ENCODE measurements around the gene PDF. TPM values are rescaled to one million over a fixed set of nuclear protein-coding genes. Genes with fewer than 3 reads are reported as not detected.

Gene PDF
- total RNA-seq (22.4 TPM), polyA plus RNA-seq (ENCODE audit: insufficient read depth, low read depth, low replicate concordance) (30.8 TPM)
- long read RNA-seq, donor 1, partial matches to known transcripts, result 0 of 2 reads
- long read RNA-seq, donor 1, other reads (novel, unspliced or antisense), result 0 of 2 reads
- long read RNA-seq, donor 2, transcript PDF-201 (2 exons, 1,158 nt), result major isoform, 6 of 6 reads
- long read RNA-seq, donor 2, partial matches to known transcripts, result 0 of 6 reads
- long read RNA-seq, donor 2, other reads (novel, unspliced or antisense), result 0 of 6 reads
- long read RNA-seq, donor 3, transcript PDF-201 (2 exons, 1,158 nt), result major isoform, 9 of 9 reads
- long read RNA-seq, donor 3, partial matches to known transcripts, result 0 of 9 reads
- long read RNA-seq, donor 3, other reads (novel, unspliced or antisense), result 0 of 9 reads
- long read RNA-seq, donor 4, partial matches to known transcripts, result 0 of 3 reads
- long read RNA-seq, donor 4, other reads (novel, unspliced or antisense), result 0 of 3 reads
- long read RNA-seq, donor 5, result 0 reads
- long read RNA-seq, donor 6, transcript PDF-201 (2 exons, 1,158 nt), result major isoform, 7 of 7 reads
- long read RNA-seq, donor 6, partial matches to known transcripts, result 0 of 7 reads
- long read RNA-seq, donor 6, other reads (novel, unspliced or antisense), result 0 of 7 reads
- long read RNA-seq, donor 7, transcript PDF-201 (2 exons, 1,158 nt), result major isoform, 26 of 27 reads
- long read RNA-seq, donor 7, partial matches to known transcripts, result 0 of 27 reads
- long read RNA-seq, donor 7, other reads (novel, unspliced or antisense), result 1 of 27 reads
- long read RNA-seq, donor 8, transcript PDF-201 (2 exons, 1,158 nt), result major isoform, 7 of 7 reads
- long read RNA-seq, donor 8, partial matches to known transcripts, result 0 of 7 reads
- long read RNA-seq, donor 8, other reads (novel, unspliced or antisense), result 0 of 7 reads
- long read RNA-seq, donor 9, transcript PDF-201 (2 exons, 1,158 nt), result major isoform, 5 of 5 reads
- long read RNA-seq, donor 9, partial matches to known transcripts, result 0 of 5 reads
- long read RNA-seq, donor 9, other reads (novel, unspliced or antisense), result 0 of 5 reads
- long read RNA-seq, donor 10, result 0 reads

GRCh38 chr16:69330286-69331109 is at the start of gene PDF:
TSS of gene PDF (minus strand) at chr16:69330588. CDS start at chr16:69330570, 18 bp downstream.
- intact Hi-C loops (cut with DNase I), result no loop called here
- Histone ChIP-seq H3K36me3 (ENCODE audit: control insufficient read depth in 2 of 3, insufficient read depth in 3 of 3, low read length in 3 of 3) (peaks cover 10 to 36% (median 24%) of the 10 kb centered on the region in 3 donors), H3K27me3 (ENCODE audit: control insufficient read depth, insufficient read depth, low read length) (no peaks in the 10 kb centered on the region), H3K9me3 (ENCODE audit: control insufficient read depth in 2 of 3, insufficient read depth in 1 of 3, low read length in 3 of 3) (no peaks in the 10 kb centered on the region), H3K4me1 (ENCODE audit: control insufficient read depth in 2 of 3, insufficient read depth in 2 of 3, low read depth in 1 of 3, low read length in 3 of 3) (peaks cover 0 to 29% (median 21%) of the 10 kb centered on the region in 3 donors), H3K27ac (ENCODE audit: low read depth in 2 of 2, low read length in 2 of 2) (peak within 1 kb of the TSS; percentile 86 to 88), H3K4me3 (ENCODE audit: low read length in 3 of 3) (peak within 1 kb of the TSS; percentile 57 to 84 (median 80)), H3K9ac (ENCODE audit: low read length in 3 of 3) (peak within 1 kb of the TSS; percentile 7 to 81 (median 68))
- TF ChIP-seq CTCF (IDR thresholded peaks at IDR 0.05; ENCODE audit: borderline replicate concordance, extremely low read depth, insufficient read depth), result peak; percentile 19
- DNase-seq, result peak; percentile 95 to 98 (median 97)
- FAIRE-seq, result no peak

- DNase-seq (no peak), FAIRE-seq (no peak)
- intact Hi-C loops (cut with DNase I), result no loop called here
- no peak overlapping the region for H3K4me3 ChIP-seq (ENCODE audit: low read length in 3 of 3)
- no peaks in the 10 kb centered on the region for H3K4me1 ChIP-seq (ENCODE audit: control insufficient read depth in 2 of 3, insufficient read depth in 2 of 3, low read depth in 1 of 3, low read length in 3 of 3)
- H3K27ac ChIP-seq (ENCODE audit: low read depth in 2 of 2, low read length in 2 of 2), result no peak overlapping the region
- TF ChIP-seq CTCF (IDR thresholded peaks at IDR 0.05; ENCODE audit: borderline replicate concordance, extremely low read depth, insufficient read depth), result no peak
- peaks cover 2 to 29% (median 14%) of the 10 kb centered on the region in 3 donors for H3K36me3 ChIP-seq (ENCODE audit: control insufficient read depth in 2 of 3, insufficient read depth in 3 of 3, low read length in 3 of 3)
- H3K9ac ChIP-seq (ENCODE audit: low read length in 3 of 3), result no peak overlapping the region
- no peaks in the 10 kb centered on the region for H3K27me3 ChIP-seq (ENCODE audit: control insufficient read depth, insufficient read depth, low read length)
- H3K9me3 ChIP-seq (ENCODE audit: control insufficient read depth in 2 of 3, insufficient read depth in 1 of 3, low read length in 3 of 3), result no peaks in the 10 kb centered on the region
Observed at GRCh38 chr16:69378760-69379159, 48.4 kb upstream of the PDF start.

GRCh38 chr16:69378036-69378435 is 47.6 kb upstream of the PDF start:
- Histone ChIP-seq H3K36me3 (ENCODE audit: control insufficient read depth in 2 of 3, insufficient read depth in 3 of 3, low read length in 3 of 3) (peaks cover 2 to 29% (median 14%) of the 10 kb centered on the region in 3 donors), H3K27me3 (ENCODE audit: control insufficient read depth, insufficient read depth, low read length) (no peaks in the 10 kb centered on the region), H3K4me3 (ENCODE audit: low read length in 3 of 3) (no peak overlapping the region), H3K27ac (ENCODE audit: low read depth in 2 of 2, low read length in 2 of 2) (no peak overlapping the region), H3K9me3 (ENCODE audit: control insufficient read depth in 2 of 3, insufficient read depth in 1 of 3, low read length in 3 of 3) (no peaks in the 10 kb centered on the region), H3K9ac (ENCODE audit: low read length in 3 of 3) (no peak overlapping the region), H3K4me1 (ENCODE audit: control insufficient read depth in 2 of 3, insufficient read depth in 2 of 3, low read depth in 1 of 3, low read length in 3 of 3) (no peaks in the 10 kb centered on the region)
- TF ChIP-seq CTCF (IDR thresholded peaks at IDR 0.05; ENCODE audit: borderline replicate concordance, extremely low read depth, insufficient read depth), result no peak
- DNase-seq, result no peak
- intact Hi-C loops (cut with DNase I), result no loop called here
- no peak for FAIRE-seq
